Fibroblast of skin of right quadriceps (primary cell): ENCODE results near the gene DHX35.
"Not testable (repeated sequence)": the region's sequence is repeated elsewhere in the genome, so short reads cannot be mapped to it uniquely, and the experiment has no call there.

ENCODE experiments used
- DNase-seq: peaks from one replicate; pipeline ENCODE4 v3.0.0-alpha.2; 2013

Gene DHX35

GRCh38 chr20:38941726-38942389, 20.3 kb upstream of the DHX35 start:
- DNase-seq = no peak

DNA sequence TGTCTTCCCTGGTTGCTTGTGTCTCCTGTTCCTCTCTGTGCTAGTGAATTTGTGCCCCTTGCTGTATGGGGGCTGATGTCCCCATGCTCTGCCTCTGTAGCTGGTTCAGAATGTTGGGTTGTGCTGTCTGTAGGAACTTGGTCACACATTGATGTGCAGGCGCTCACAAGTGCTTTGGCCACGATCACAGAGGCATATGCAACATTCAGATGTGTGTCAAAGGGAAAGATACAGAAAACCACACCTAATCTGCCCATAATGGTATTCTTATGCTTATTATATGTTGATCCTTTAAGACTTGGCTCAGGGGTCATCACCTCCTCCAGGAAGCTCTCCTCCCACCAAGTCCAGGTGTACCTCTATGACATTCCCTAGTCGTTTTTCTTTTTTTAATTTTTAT, 17.1 kb upstream of the DHX35 start:
- DNase-seq = no peak

DNA sequence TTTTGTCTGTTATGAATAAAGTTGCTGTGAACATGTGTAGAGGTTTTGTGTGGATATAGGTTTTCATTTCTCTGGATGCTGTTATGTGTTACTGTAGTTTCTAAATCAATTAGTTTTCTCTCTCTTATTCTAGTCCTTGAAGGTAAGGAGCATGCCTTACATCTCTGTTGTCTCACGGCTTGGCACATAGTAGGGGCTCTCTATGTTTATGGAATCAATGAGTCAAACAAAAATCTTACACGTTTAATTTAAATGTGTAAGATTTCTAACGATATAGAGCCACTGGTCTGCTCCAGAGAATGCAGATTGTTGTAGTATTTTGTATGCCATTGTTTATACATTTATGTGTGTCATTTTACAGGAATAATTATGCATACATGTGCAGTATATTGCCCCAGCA, 15.3 kb upstream of the DHX35 start:
- DNase-seq = no peak

DNA sequence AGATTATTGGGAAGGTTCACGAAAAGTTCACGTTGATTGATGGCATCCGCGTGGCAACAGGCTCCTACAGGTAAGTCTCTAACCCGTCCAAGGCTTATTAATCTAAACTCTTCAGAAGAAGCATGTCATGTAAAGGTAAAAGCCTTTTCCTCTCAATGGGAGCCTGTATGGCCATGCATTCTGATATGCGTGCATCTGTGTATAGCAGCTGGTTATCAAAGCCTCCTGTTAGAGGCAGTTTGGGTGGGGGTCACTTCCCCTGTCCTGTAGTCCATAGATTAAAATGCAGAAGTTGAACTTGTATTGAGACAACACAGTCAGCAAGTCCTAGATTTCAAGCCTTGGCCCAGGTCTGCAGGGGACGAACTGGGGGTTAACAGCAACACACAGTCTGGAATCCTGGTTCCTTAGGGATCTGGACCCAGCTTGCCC, 14.2 kb upstream of the DHX35 start:
- DNase-seq = no peak

GRCh38 chr20:38950254-38950653, 11.9 kb upstream of the DHX35 start:
- DNase-seq = no peak

DNA sequence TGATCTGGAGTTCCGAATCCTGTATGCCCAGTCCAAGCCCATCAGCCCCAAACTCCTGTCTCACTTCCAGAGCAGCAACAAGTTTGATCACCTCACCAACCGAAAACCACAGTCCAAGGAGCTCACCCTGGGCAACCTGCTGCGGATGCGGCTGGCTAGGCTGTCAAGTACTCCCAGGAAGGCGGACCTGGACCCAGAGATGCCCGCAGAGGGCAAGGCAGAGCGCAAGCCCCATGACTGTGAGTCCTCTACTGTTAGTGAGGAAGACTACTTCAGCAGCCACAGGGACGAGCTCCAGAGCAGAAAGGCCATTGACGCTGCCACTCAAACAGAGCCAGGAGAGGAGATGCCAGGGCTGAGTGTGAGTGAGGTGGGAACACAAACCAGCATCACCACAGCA, 10.5 kb upstream of the DHX35 start:
- DNase-seq = no peak

DNA sequence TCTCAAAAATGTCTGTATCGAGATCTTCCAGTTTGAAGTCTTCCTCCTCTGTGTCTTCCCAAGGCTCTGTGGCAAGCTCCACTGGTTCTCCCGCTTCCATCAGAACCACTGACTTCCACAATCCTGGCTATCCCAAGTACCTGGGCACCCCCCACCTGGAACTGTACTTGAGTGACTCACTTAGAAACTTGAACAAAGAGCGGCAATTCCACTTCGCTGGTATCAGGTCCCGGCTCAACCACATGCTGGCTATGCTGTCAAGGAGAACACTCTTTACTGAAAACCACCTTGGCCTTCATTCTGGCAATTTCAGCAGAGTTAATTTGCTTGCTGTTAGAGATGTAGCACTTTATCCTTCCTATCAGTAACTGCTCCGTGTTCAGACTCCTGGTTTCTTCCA, 10.0 kb upstream of the DHX35 start:
- no peak for DNase-seq

- no peak for DNase-seq
These were observed 8.4 kb upstream of the DHX35 start for GRCh38 chr20:38953630-38954340.

DNA sequence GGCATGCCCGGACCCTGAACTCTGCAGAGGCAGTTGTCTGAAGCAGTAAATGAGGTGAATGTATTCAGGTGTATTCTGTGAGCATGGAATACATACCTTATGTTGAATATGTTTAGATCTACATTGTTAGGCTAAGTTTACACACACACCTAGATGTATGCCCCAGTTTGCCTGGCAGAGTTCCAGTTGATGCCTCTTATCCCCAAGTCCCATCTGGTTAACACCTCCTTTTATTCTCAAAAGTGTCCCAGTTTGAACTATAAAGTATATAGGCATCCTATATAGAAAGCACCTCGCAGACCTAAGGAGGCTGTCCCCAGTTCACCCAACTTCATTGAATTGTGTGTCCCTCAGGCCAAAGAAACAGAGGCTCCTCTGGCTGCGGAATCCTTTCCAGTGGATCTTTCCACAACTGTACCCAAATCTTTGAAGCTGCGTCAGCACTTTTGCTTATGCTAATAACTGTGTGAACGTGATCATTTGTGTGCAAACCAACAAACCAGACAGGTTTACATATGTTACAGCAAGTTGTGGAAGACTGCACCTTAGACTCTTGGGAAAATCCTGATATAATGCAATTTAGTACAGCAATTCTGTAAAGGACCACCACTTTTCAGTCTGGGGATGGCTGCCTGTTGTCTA, 4.8 kb upstream of the DHX35 start:
- no peak for DNase-seq

GRCh38 chr20:38957915-38958485, 4.1 kb upstream of the DHX35 start:
- DNase-seq = no peak

DNA sequence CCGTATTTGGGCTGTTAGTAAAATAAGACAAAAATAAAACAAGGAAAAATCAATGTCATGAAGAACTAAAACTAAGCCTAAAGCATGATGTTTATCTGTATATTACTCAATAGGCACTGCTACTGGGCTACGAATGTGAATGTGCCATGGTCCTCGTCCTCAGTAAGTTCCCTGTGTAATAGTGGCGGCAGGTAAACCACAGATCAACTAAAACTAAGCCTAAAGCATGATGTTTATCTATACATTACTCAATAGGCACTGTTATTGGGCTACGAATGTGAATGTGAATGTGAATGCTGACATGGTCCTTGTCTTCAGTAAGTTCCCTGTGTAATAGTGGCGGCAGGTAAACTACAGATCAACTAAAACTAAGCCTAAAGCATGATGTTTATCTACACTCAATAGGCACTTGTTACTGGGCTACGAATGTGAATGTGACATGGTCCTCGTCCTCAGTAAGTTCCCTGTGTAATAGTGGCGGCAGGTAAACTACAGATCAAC, 1.9 kb upstream of the DHX35 start:
- not testable (repeated sequence) for DNase-seq

DNA sequence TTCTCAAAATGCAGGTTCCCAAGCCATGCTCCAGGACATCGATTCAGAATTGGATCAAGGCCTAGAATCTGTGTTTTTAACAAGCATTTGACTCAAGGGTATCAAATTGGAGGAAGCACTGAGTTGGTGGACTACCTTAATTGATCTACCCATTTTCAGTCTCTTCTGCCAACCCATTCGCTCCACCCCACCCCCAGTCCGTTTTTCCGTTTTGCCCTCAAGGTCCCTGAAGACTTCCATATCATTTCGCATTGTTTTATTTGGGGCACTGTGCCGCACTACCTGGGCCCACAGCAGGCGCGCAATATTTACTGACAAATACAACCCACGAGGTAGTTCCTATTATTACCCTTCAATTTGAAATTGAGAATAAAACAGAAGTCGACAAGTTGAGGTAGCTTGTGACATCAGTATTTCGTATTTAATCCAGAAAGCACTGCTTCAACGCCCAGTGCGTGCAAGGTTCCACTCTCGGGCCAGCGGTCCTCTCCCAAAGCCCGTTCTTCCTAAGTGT, 557 bp upstream of the DHX35 start:
- no peak for DNase-seq

DNA sequence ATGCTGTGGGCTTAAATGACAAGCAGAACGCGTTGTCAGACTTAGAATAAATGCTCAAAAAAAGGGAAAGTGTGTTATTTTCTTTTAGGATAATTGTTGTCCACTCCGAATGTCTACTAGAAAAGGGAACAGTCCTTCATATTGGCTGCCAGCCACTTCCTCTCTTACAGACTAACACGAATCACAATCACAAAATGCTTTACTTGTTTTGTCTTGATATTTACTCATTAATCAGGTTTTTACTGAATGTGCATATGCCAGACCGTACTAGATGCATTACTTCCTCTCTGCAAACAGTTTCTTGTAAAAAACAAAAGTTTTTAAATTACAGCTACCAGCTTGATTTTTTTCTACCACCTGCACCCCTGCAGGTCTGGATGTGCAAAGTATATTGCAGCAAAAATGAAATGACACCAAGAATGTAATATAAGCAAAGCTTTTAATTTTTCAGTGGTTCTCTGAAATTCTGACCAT, 821 bp downstream of the DHX35 start:
- no peak for DNase-seq

- DNase-seq = no peak
These were observed 1.6 kb downstream of the DHX35 start for GRCh38 chr20:38963745-38964144.

GRCh38 chr20:38965264-38965663, 3.1 kb downstream of the DHX35 start:
- no peak for DNase-seq

DNA sequence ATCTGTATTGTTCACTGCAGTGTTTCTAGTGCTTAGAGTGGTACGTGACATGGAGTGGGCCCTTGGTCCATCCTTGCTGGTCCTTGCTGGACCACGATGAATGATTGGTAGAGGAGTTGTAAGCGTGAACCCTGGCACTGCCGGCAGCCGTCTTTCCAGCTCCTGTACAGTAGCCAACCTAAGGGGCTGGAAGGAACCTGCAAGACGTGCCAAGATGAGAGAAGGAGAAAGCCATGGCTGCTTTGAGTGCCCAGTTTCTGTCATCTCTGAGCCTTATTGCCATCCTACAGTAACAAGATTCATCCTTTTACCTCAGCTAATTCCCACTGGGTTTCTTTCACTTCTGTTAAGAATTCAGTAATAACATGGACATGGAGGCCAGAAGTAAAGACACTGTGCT, 5.9 kb downstream of the DHX35 start:
- DNase-seq = no peak

DNA sequence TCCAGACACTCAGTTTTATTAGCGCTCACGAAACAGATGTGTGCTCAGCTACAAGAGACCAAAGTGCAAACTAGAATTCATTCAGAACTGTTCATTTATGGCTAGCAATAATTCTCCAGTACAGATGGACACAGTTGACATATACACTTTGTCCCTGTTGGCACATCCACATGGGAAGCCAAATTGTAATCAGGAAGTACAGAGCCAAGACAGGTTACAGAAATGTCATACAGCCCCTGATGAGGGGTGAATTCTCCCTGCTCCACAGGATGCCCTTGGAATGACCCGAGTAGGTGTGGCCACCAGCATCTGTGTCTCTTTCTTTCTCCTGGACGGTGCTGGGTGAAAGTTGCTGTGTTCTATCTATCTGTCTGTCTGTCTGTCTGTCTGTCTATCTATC, 7.6 kb downstream of the DHX35 start:
- peak; percentile 18 for DNase-seq

DNA sequence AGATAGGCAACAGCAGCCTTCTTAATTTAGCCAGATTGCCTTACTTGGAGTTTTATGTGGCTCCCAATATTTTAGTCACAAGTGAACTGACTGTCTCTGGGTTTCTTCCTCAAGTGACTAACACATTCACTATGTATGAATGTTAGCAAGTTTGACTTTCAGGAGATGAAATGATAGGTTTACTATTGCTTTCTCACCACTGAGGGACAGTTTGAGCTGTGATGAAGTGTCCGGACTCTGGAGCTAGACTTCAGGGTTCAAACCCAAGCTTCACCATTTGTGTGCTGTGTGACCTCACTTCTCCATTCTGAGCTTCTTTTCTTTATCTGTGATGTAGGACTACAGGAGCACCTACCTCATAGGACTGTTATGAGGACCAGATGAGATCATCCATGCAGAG, 8.2 kb downstream of the DHX35 start:
- peak; percentile 90 for DNase-seq

- DNase-seq = no peak
These were observed 11.0 kb downstream of the DHX35 start for GRCh38 chr20:38973107-38973506.

DNA sequence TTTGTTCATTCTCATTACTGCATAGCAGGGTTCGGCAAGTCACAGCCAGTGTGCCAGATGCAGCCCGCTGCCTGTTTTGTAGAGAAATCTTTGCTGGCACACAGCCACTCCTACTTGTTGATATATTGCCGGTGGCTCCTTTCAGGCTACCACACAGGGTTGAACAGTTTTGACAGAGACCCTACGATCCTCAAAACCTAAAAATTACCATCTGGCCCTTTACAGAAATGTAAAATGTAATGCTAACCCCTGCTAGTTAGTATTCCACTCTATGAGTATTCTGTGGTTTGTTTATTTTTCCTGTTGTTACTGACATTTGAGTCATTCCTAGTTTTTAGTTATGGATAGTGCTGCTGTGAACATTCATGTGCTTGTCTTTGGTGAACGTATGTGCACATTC, 11.5 kb downstream of the DHX35 start:
- DNase-seq = peak; percentile 76

DNA sequence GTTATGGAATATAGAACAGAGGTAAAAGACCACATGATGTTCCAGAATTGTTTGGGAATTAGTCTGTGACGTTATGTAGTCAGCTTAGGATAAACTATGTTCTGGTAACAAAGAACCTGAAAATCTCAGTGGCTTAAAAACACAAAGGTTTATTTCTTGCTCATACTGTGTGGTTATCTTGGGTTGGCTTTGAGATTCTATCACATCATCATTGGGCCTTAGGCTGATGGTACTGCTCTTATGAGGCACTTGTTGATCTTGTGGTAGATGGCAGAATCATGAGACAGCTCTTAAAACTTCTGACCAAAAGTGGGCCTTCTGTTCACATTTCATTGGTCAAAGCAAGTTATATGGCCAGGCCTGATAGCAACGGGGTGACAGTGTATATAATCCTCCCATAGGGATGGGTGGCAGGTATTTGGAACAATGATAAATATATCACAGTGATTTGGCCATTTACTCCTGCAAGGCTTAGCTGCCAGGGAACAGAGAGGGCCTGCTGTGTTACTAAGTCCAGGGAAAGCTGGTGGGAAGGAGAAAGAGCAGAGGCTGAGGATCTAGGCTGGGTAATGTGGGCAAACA, 13.5 kb downstream of the DHX35 start:
- DNase-seq = no peak

- DNase-seq = no peak
These were observed 17.3 kb downstream of the DHX35 start for GRCh38 chr20:38979434-38979833.

GRCh38 chr20:38979842-38980241, 17.7 kb downstream of the DHX35 start:
- no peak for DNase-seq
